Caco-2 (cell line): ENCODE data around the gene TGFA. TPM values are rescaled to one million over a fixed set of nuclear protein-coding genes. Genes with fewer than 3 reads are reported as not detected.
A peak's percentile ranks its signal among the peaks of the same experiment; 100 is the strongest.

Source experiments
- BruUV-seq: library from RNA; stranded (reverse); fragments of 400-500 nt; replicated peaks from 2 replicates; lab custom pipeline; 2021; lab: Mats Ljungman, UMichigan
- CTCF ChIA-PET: fragments of 300-600 bp; sonication (Branson Sonifier 250); formaldehyde crosslinking; loops from one replicate; lab custom pipeline; 2022; ENCODE audit warnings: antibody characterized with exemption; lab: Charles Lee
- POLR2A ChIA-PET: fragments of 300-600 bp; sonication (Branson Sonifier 250); formaldehyde crosslinking; loops from one replicate; lab custom pipeline; 2022; ENCODE audit warnings: antibody characterized with exemption; lab: Charles Lee
- DNase-seq, 2 experiments: peaks; one replicate each; pipeline versions ENCODE4 v3.0.0 to v3.0.0-alpha.2; 2020 to 2022
- H3K27me3 ChIP-seq: replicated peaks from 2 replicates; pipeline ENCODE4 v1.6.0; 2011; ENCODE audit warnings: low read length; ENCODE audit not compliant: control insufficient read depth, insufficient read depth
- H3K36me3 ChIP-seq: 2 replicates; pipeline ENCODE4 v1.5.1; 2011; ENCODE audit warnings: low read length; ENCODE audit not compliant: control insufficient read depth, insufficient read depth
- H3K4me1 ChIP-seq: fragments of 250-450 bp; sonication (Bioruptor Pico); 2 replicates; pipeline ENCODE4 v1.5.1; 2020; ENCODE audit warnings: mild to moderate bottlenecking
- H3K4me3 ChIP-seq: 2 replicates; pipeline ENCODE4 v1.5.1; 2011; ENCODE audit warnings: low read depth, mild to moderate bottlenecking, control low read depth, low read length
- H3K9me3 ChIP-seq: fragments of 250-450 bp; sonication (Bioruptor Pico); 2 replicates; pipeline ENCODE4 v1.5.1; 2020; ENCODE audit warnings: mild to moderate bottlenecking, moderate library complexity
- H3K27ac Mint-ChIP-seq: one replicate; pipeline ENCODE4 v1.8.0; 2022; ENCODE audit warnings: mixed read lengths; ENCODE audit not compliant: unreplicated experiment
- H3K27me3 Mint-ChIP-seq: one replicate; pipeline ENCODE4 v1.8.0; 2022; ENCODE audit warnings: mixed read lengths; ENCODE audit not compliant: insufficient read depth, unreplicated experiment
- H3K36me3 Mint-ChIP-seq: one replicate; pipeline ENCODE4 v1.8.0; 2022; ENCODE audit warnings: mild to moderate bottlenecking, mixed read lengths; ENCODE audit not compliant: insufficient read depth, unreplicated experiment
- H3K4me1 Mint-ChIP-seq: one replicate; pipeline ENCODE4 v1.8.0; 2022; ENCODE audit warnings: low read depth, mixed read lengths; ENCODE audit not compliant: unreplicated experiment
- H3K4me3 Mint-ChIP-seq: one replicate; pipeline ENCODE4 v1.8.0; 2022; ENCODE audit warnings: mild to moderate bottlenecking, moderate library complexity, mixed read lengths; ENCODE audit not compliant: unreplicated experiment
- H3K9me3 Mint-ChIP-seq: one replicate; pipeline ENCODE4 v1.8.0; 2022; ENCODE audit warnings: mixed read lengths; ENCODE audit not compliant: unreplicated experiment
- CTCF ChIP-seq, 2 experiments: fragments of 200-600 bp in 1 of 2; IDR thresholded peaks; 1 replicate in 1 of 2; 2 replicates in 1 of 2; pipeline versions ENCODE4 v1.5.1 to v1.8.0; 2011 to 2022; ENCODE audit warnings: antibody characterized with exemption in 1 of 2, control low read depth in 1 of 2, inconsistent platforms in 1 of 2, low read depth in 1 of 2, low read length in 1 of 2, mild to moderate bottlenecking in 1 of 2, moderate library complexity in 1 of 2; ENCODE audit not compliant: insufficient read depth in 1 of 2, severe bottlenecking in 1 of 2, unreplicated experiment in 1 of 2
- intact Hi-C: fragments of 100-400 bp; cut with micrococcal nuclease; formaldehyde crosslinking; loops from one replicate; pipeline ENCODE4 v1.10.0; 2022; ENCODE audit not compliant: unreplicated experiment
- total RNA-seq: library from RNA; stranded (reverse); gene quantifications from 2 replicates; pipeline ENCODE4 v1.2.3, GENCODE V29; 2022

The TGFA gene
- total RNA-seq, 1 experiment from 2014 or later, result 0.70 TPM

- Mint-ChIP-seq H3K4me3 (no peak overlapping the region), H3K36me3 (no peaks in the 10 kb centered on the region), H3K27me3 (no peaks in the 10 kb centered on the region), H3K27ac (no peak overlapping the region), H3K9me3 (no peaks in the 10 kb centered on the region), H3K4me1 (no peaks in the 10 kb centered on the region)
- ChIA-PET POLR2A (no interaction called here), CTCF (no interaction called here)
- Histone ChIP-seq H3K27me3 (no peaks in the 10 kb centered on the region), H3K9me3 (no peaks in the 10 kb centered on the region), H3K4me1 (0 out of 2 replicates have a peak, but pooled peaks cover 4% of the 10 kb centered on the region), H3K4me3 (no peak overlapping the region), H3K36me3 (no peaks in the 10 kb centered on the region)
- no TSS peak for BruUV-seq
- intact Hi-C loops, result loop anchor here (10.0 kb wide), 1 partner anchor 135 kb away; no protein-coding TSS in a partner anchor
- no peak for TF ChIP-seq CTCF (IDR thresholded peaks at IDR 0.05; ENCODE audit: insufficient read depth in 1 of 2, low read depth in 1 of 2, low read length in 1 of 2, severe bottlenecking in 1 of 2, unreplicated experiment in 1 of 2)
- no peak for DNase-seq
Observed at GRCh38 chr2:70479816-70480215, 73.8 kb downstream of the TGFA start.

- DNase-seq, result peak; percentile 21 to 49
- Histone ChIP-seq H3K4me3 (no peak overlapping the region), H3K9me3 (no peaks in the 10 kb centered on the region), H3K27me3 (no peaks in the 10 kb centered on the region), H3K36me3 (no peaks in the 10 kb centered on the region), H3K4me1 (peaks cover 11% of the 10 kb centered on the region; the same call in 1 of the 2 replicates)
- Mint-ChIP-seq H3K36me3 (no peaks in the 10 kb centered on the region), H3K27me3 (no peaks in the 10 kb centered on the region), H3K9me3 (no peaks in the 10 kb centered on the region), H3K4me1 (peaks cover 13% of the 10 kb centered on the region), H3K27ac (no peak overlapping the region), H3K4me3 (no peak overlapping the region)
- POLR2A ChIA-PET, result no interaction called here
- no TSS peak for BruUV-seq
- CTCF ChIA-PET, result no interaction called here
- TF ChIP-seq CTCF (IDR thresholded peaks at IDR 0.05; ENCODE audit: insufficient read depth in 1 of 2, low read depth in 1 of 2, low read length in 1 of 2, severe bottlenecking in 1 of 2, unreplicated experiment in 1 of 2), result no peak
- intact Hi-C loops, result loop anchor here (10.0 kb wide), 1 partner anchor 133 kb away; no protein-coding TSS in a partner anchor
Observed at GRCh38 chr2:70477441-70477844, 76.2 kb downstream of the TGFA start.

- no peaks in the 10 kb centered on the region for H3K36me3 ChIP-seq
- H3K4me3 ChIP-seq, result no peak overlapping the region
- DNase-seq, result no peak
- POLR2A ChIA-PET, result no interaction called here
- Mint-ChIP-seq H3K4me1 (peaks cover 13% of the 10 kb centered on the region), H3K9me3 (no peaks in the 10 kb centered on the region), H3K4me3 (no peak overlapping the region), H3K36me3 (no peaks in the 10 kb centered on the region), H3K27ac (no peak overlapping the region), H3K27me3 (no peaks in the 10 kb centered on the region)
- peaks cover 11% of the 10 kb centered on the region; the same call in 1 of the 2 replicates for H3K4me1 ChIP-seq
- no peaks in the 10 kb centered on the region for H3K9me3 ChIP-seq
- BruUV-seq, result no TSS peak
- CTCF ChIA-PET, result no interaction called here
- intact Hi-C loops, result loop anchor here (10.0 kb wide), 1 partner anchor 130 kb away; no protein-coding TSS in a partner anchor
- no peaks in the 10 kb centered on the region for H3K27me3 ChIP-seq
- no peak for TF ChIP-seq CTCF (IDR thresholded peaks at IDR 0.05; ENCODE audit: insufficient read depth in 1 of 2, low read depth in 1 of 2, low read length in 1 of 2, severe bottlenecking in 1 of 2, unreplicated experiment in 1 of 2)
Observed at GRCh38 chr2:70475266-70475665, 78.4 kb downstream of the TGFA start.
